WERI-Rb-1 (cell line): Measurements from ENCODE around the gene SPACA5B.
"Not testable (repeated sequence)": the region's sequence is repeated elsewhere in the genome, so short reads cannot be mapped to it uniquely, and the experiment has no call there.

Source experiments
- DNase-seq: peaks from one replicate; pipeline ENCODE4 v3.0.0-alpha.2; 2020
- H3K27ac ChIP-seq: fragments of 250-450 bp; sonication (Bioruptor Pico); 2 replicates; pipeline ENCODE4 v1.5.1; 2020; ENCODE audit warnings: mild to moderate bottlenecking, moderate library complexity
- H3K27me3 ChIP-seq: fragments of 250-450 bp; sonication (Bioruptor Pico); 2 replicates; pipeline ENCODE4 v1.5.1; 2021; ENCODE audit warnings: mild to moderate bottlenecking, low read depth, moderate library complexity; ENCODE audit not compliant: insufficient read depth, severe bottlenecking
- H3K36me3 ChIP-seq: fragments of 250-450 bp; sonication (Bioruptor Pico); 2 replicates; pipeline ENCODE4 v1.5.1; 2020; ENCODE audit warnings: mild to moderate bottlenecking, moderate library complexity
- H3K4me3 ChIP-seq: 2 replicates; pipeline ENCODE4 v1.5.1; 2011; ENCODE audit warnings: low read depth, mild to moderate bottlenecking, control low read depth, low read length
- H3K9me3 ChIP-seq: fragments of 250-450 bp; sonication (Bioruptor Pico); 2 replicates; pipeline ENCODE4 v1.5.1; 2021; ENCODE audit warnings: mild to moderate bottlenecking, moderate library complexity; ENCODE audit not compliant: severe bottlenecking
- CTCF ChIP-seq: IDR thresholded peaks from 2 replicates; pipeline ENCODE4 v1.5.1; 2011; ENCODE audit warnings: low read depth, mild to moderate bottlenecking, control low read depth, inconsistent platforms, low read length

SPACA5B gene

GRCh38 chrX:48102874-48103374 is 27.5 kb upstream of the SPACA5B start:
- Histone ChIP-seq H3K27me3 (no peaks in the 10 kb centered on the region), H3K4me3 (no peak overlapping the region), H3K36me3 (no peaks in the 10 kb centered on the region), H3K27ac (no peak overlapping the region), H3K9me3 (no peaks in the 10 kb centered on the region)
- TF ChIP-seq CTCF = no peak
- no peak for DNase-seq

- no peak for DNase-seq
- H3K27ac ChIP-seq = no peak overlapping the region
- H3K27me3 ChIP-seq = no peaks in the 10 kb centered on the region
- H3K4me3 ChIP-seq = no peak overlapping the region
- H3K36me3 ChIP-seq = no peaks in the 10 kb centered on the region
- H3K9me3 ChIP-seq = peaks cover 2% of the 10 kb centered on the region
- no peak for TF ChIP-seq CTCF
Measured at GRCh38 chrX:48107717-48108116, 22.7 kb upstream of the SPACA5B start.

- not testable (repeated sequence) for DNase-seq, H3K27me3 ChIP-seq
Measured at GRCh38 chrX:48125286-48125685, 5.1 kb upstream of the SPACA5B start.

GRCh38 chrX:48132308-48132844 is 1.9 kb downstream of the SPACA5B start:
- H3K27ac ChIP-seq, H3K36me3 ChIP-seq, H3K9me3 ChIP-seq, H3K27me3 ChIP-seq, H3K4me3 ChIP-seq, DNase-seq: not testable (repeated sequence)

More at GRCh38 chrX:48125286-48125685, 5.1 kb upstream of the SPACA5B start:
- not testable (repeated sequence) for H3K27ac ChIP-seq, H3K9me3 ChIP-seq, H3K4me3 ChIP-seq, H3K36me3 ChIP-seq

GRCh38 chrX:48139076-48139475 is 8.7 kb downstream of the SPACA5B start:
- not testable (repeated sequence) for DNase-seq, H3K9me3 ChIP-seq, H3K27ac ChIP-seq, H3K4me3 ChIP-seq, H3K27me3 ChIP-seq, H3K36me3 ChIP-seq

- not testable (repeated sequence) for H3K27me3 ChIP-seq, H3K4me3 ChIP-seq, H3K9me3 ChIP-seq, H3K36me3 ChIP-seq, H3K27ac ChIP-seq, DNase-seq
Measured at GRCh38 chrX:48141810-48142508, 11.5 kb downstream of the SPACA5B start.

- H3K27ac ChIP-seq, DNase-seq, H3K36me3 ChIP-seq, H3K9me3 ChIP-seq, H3K27me3 ChIP-seq, H3K4me3 ChIP-seq: not testable (repeated sequence)
Measured at GRCh38 chrX:48142697-48143096, 12.3 kb downstream of the SPACA5B start.

GRCh38 chrX:48153769-48154168 is 23.3 kb downstream of the SPACA5B start:
- DNase-seq = no peak
- Histone ChIP-seq H3K36me3 (no peaks in the 10 kb centered on the region), H3K27ac (no peak overlapping the region), H3K27me3 (no peaks in the 10 kb centered on the region), H3K9me3 (no peaks in the 10 kb centered on the region), H3K4me3 (no peak overlapping the region)
- no peak for TF ChIP-seq CTCF
